HUES48 (cell line): ENCODE measurements around the gene SUMF2.
A peak's percentile ranks its signal among the peaks of the same experiment; 100 is the strongest.
"Not testable (repeated sequence)": the region's sequence is repeated elsewhere in the genome, so short reads cannot be mapped to it uniquely, and the experiment has no call there.

Source experiments
- H3K27ac ChIP-seq: one replicate; pipeline ENCODE4 v1.7.0; 2013; ENCODE audit warnings: low read depth, low read length, inconsistent platforms
- H3K27me3 ChIP-seq: 2 replicates; pipeline ENCODE4 v1.6.1; 2013; ENCODE audit warnings: mild to moderate bottlenecking, low read length; ENCODE audit not compliant: control insufficient read depth, insufficient read depth
- H3K36me3 ChIP-seq: 2 replicates; pipeline ENCODE4 v1.6.1; 2013; ENCODE audit warnings: low read length; ENCODE audit not compliant: control insufficient read depth, insufficient read depth
- H3K4me1 ChIP-seq: 2 replicates; pipeline ENCODE4 v1.6.1; 2013; ENCODE audit warnings: mild to moderate bottlenecking, low read length; ENCODE audit not compliant: control insufficient read depth, insufficient read depth
- H3K4me3 ChIP-seq: 2 replicates; pipeline ENCODE4 v1.5.1; 2013; ENCODE audit warnings: mild to moderate bottlenecking, low read depth, low read length
- H3K9ac ChIP-seq: 2 replicates; pipeline ENCODE4 v1.6.1; 2013; ENCODE audit warnings: mild to moderate bottlenecking, low read depth, low read length, moderate library complexity
- H3K9me3 ChIP-seq: 2 replicates; pipeline ENCODE4 v1.6.1; 2013; ENCODE audit warnings: low read length; ENCODE audit not compliant: control insufficient read depth, insufficient read depth

SUMF2 gene

GRCh38 chr7:56063882-56064625 is at the start of gene SUMF2:
SUMF2 (plus strand) TSS chr7:56064286; CDS start chr7:56064312, 26 bp downstream.
- no peaks in the 10 kb centered on the region for H3K27me3 ChIP-seq
- no peaks in the 10 kb centered on the region for H3K9me3 ChIP-seq
- peak within 1 kb of the TSS; percentile 67 for H3K4me3 ChIP-seq
- peaks cover 6% of the 10 kb centered on the region for H3K4me1 ChIP-seq
- peak within 1 kb of the TSS; percentile 93 for H3K27ac ChIP-seq
- H3K36me3 ChIP-seq, result peaks cover 57% of the 10 kb centered on the region
- H3K9ac ChIP-seq, result peak within 1 kb of the TSS; percentile 79

GRCh38 chr7:56017015-56017414 is 47.1 kb upstream of the SUMF2 start:
- H3K4me3 ChIP-seq, H3K27me3 ChIP-seq, H3K9me3 ChIP-seq, H3K4me1 ChIP-seq, H3K9ac ChIP-seq, H3K27ac ChIP-seq: not testable (repeated sequence)
- H3K36me3 ChIP-seq, result peaks cover 83% of the 10 kb centered on the region

- no peaks in the 10 kb centered on the region for H3K9me3 ChIP-seq
- no peaks in the 10 kb centered on the region for H3K27me3 ChIP-seq
- H3K9ac ChIP-seq, result no peak overlapping the region
- H3K4me3 ChIP-seq, result no peak overlapping the region
- H3K27ac ChIP-seq, result no peak overlapping the region
- H3K36me3 ChIP-seq, result peaks cover 78% of the 10 kb centered on the region
- H3K4me1 ChIP-seq, result no peaks in the 10 kb centered on the region
These were observed 44.6 kb upstream of the SUMF2 start for GRCh38 chr7:56019501-56019900.

- Histone ChIP-seq H3K27me3 (no peaks in the 10 kb centered on the region), H3K4me3 (no peak overlapping the region), H3K9me3 (no peaks in the 10 kb centered on the region), H3K9ac (no peak overlapping the region), H3K36me3 (peaks cover 76% of the 10 kb centered on the region), H3K4me1 (no peaks in the 10 kb centered on the region), H3K27ac (no peak overlapping the region)
These were observed 40.6 kb upstream of the SUMF2 start for GRCh38 chr7:56023500-56023899.

GRCh38 chr7:56026538-56026937 is 37.5 kb upstream of the SUMF2 start:
- peaks cover 73% of the 10 kb centered on the region for H3K36me3 ChIP-seq
- H3K4me3 ChIP-seq, result no peak overlapping the region
- no peak overlapping the region for H3K27ac ChIP-seq
- H3K27me3 ChIP-seq, result no peaks in the 10 kb centered on the region
- H3K9ac ChIP-seq, result no peak overlapping the region
- no peaks in the 10 kb centered on the region for H3K4me1 ChIP-seq
- H3K9me3 ChIP-seq, result no peaks in the 10 kb centered on the region

- Histone ChIP-seq H3K9ac (no peak overlapping the region), H3K4me1 (no peaks in the 10 kb centered on the region), H3K36me3 (peaks cover 65% of the 10 kb centered on the region), H3K9me3 (no peaks in the 10 kb centered on the region), H3K4me3 (no peak overlapping the region), H3K27me3 (no peaks in the 10 kb centered on the region), H3K27ac (no peak overlapping the region)
These were observed 35.0 kb upstream of the SUMF2 start for GRCh38 chr7:56028942-56029630.

GRCh38 chr7:56030340-56030739 is 33.7 kb upstream of the SUMF2 start:
- no peak overlapping the region for H3K4me3 ChIP-seq
- H3K27ac ChIP-seq, result no peak overlapping the region
- H3K36me3 ChIP-seq, result peaks cover 58% of the 10 kb centered on the region
- no peaks in the 10 kb centered on the region for H3K27me3 ChIP-seq
- H3K9ac ChIP-seq, result no peak overlapping the region
- H3K4me1 ChIP-seq, result no peaks in the 10 kb centered on the region
- no peaks in the 10 kb centered on the region for H3K9me3 ChIP-seq

GRCh38 chr7:56031556-56031955 is 32.5 kb upstream of the SUMF2 start:
- H3K4me1 ChIP-seq, H3K27ac ChIP-seq, H3K9ac ChIP-seq, H3K4me3 ChIP-seq, H3K27me3 ChIP-seq, H3K9me3 ChIP-seq: not testable (repeated sequence)
- peaks cover 50% of the 10 kb centered on the region for H3K36me3 ChIP-seq

- not testable (repeated sequence) for H3K9ac ChIP-seq, H3K27ac ChIP-seq
- H3K4me3 ChIP-seq, result peak overlapping the region; percentile 97; the same call in 1 of the 2 replicates
These were observed 31.5 kb upstream of the SUMF2 start for GRCh38 chr7:56032578-56032977.

GRCh38 chr7:56033671-56034432 is 30.2 kb upstream of the SUMF2 start:
- Histone ChIP-seq H3K36me3 (peaks cover 30% of the 10 kb centered on the region), H3K27me3 (no peaks in the 10 kb centered on the region), H3K4me3 (peak overlapping the region; percentile 97), H3K9ac (peak overlapping the region; percentile 94), H3K4me1 (no peaks in the 10 kb centered on the region), H3K9me3 (no peaks in the 10 kb centered on the region), H3K27ac (peak overlapping the region; percentile 92)

More at GRCh38 chr7:56032578-56032977, 31.5 kb upstream of the SUMF2 start:
- H3K27me3 ChIP-seq, H3K4me1 ChIP-seq, H3K9me3 ChIP-seq: not testable (repeated sequence)
- H3K36me3 ChIP-seq, result peaks cover 40% of the 10 kb centered on the region

GRCh38 chr7:56040730-56041129 is 23.4 kb upstream of the SUMF2 start:
- H3K27ac ChIP-seq, result no peak overlapping the region
- H3K27me3 ChIP-seq, result no peaks in the 10 kb centered on the region
- no peaks in the 10 kb centered on the region for H3K4me1 ChIP-seq
- H3K9ac ChIP-seq, result no peak overlapping the region
- no peaks in the 10 kb centered on the region for H3K9me3 ChIP-seq
- peaks cover 14% of the 10 kb centered on the region for H3K36me3 ChIP-seq
- no peak overlapping the region for H3K4me3 ChIP-seq
